ENCODE measurements around the gene KCNQ1. TPM values are rescaled to one million over a fixed set of nuclear protein-coding genes. Genes with fewer than 3 reads are reported as not detected.
A peak's percentile ranks its signal among the peaks of the same experiment; 100 is the strongest.

Gene KCNQ1
- total RNA-seq, 3 donors from 2014 or later = 15.5 to 44.7 (median 37.4) TPM

GRCh38 chr11:2421226-2421994, 23.4 kb upstream of the KCNQ1 start:
- intact Hi-C loops (cut with DNase I, micrococcal nuclease) = loop anchor here (2.0 to 10.0 kb wide), 5 partner anchors 117 to 473 kb away; partner anchors contain the start of genes C11orf21 (in 1 of the 2) and TSPAN32 (in 1 of the 2)
- DNase-seq (peak in 1 of 3 donors; percentile 38), ATAC-seq (no peak)
- H3K4me3 ChIP-seq = no peak overlapping the region
- H3K9me3 ChIP-seq = no peaks in the 10 kb centered on the region
- H3K4me1 ChIP-seq (ENCODE audit: low read depth) = peaks cover 10% of the 10 kb centered on the region
- no peaks in the 10 kb centered on the region for H3K36me3 ChIP-seq (ENCODE audit: low read depth)
- no peak for TF ChIP-seq CTCF (IDR thresholded peaks at IDR 0.05)

GRCh38 chr11:2421996-2422395, 22.8 kb upstream of the KCNQ1 start:
- Histone ChIP-seq H3K4me1 (ENCODE audit: low read depth) (peaks cover 12% of the 10 kb centered on the region), H3K36me3 (ENCODE audit: low read depth) (no peaks in the 10 kb centered on the region), H3K4me3 (no peak overlapping the region), H3K9me3 (no peaks in the 10 kb centered on the region)
- intact Hi-C loops (cut with DNase I, micrococcal nuclease) = loop anchor here (2.0 to 10.0 kb wide), 5 partner anchors 117 to 473 kb away; partner anchors contain the start of genes C11orf21 (in 1 of the 2) and TSPAN32 (in 1 of the 2)
- no peak for ATAC-seq
- TF ChIP-seq CTCF (IDR thresholded peaks at IDR 0.05) = no peak
- peak in 1 of 3 donors; percentile 45 for DNase-seq

GRCh38 chr11:2422461-2423156, 22.2 kb upstream of the KCNQ1 start:
- no peak for ATAC-seq
- peak in 1 of 3 donors; percentile 37 for DNase-seq
- H3K36me3 ChIP-seq (ENCODE audit: low read depth) = no peaks in the 10 kb centered on the region
- no peak overlapping the region for H3K4me3 ChIP-seq
- intact Hi-C loops (cut with DNase I, micrococcal nuclease) = loop anchor here (5.0 to 10.0 kb wide), 4 partner anchors 120 to 472 kb away; partner anchors contain the start of genes C11orf21 (in 1 of the 2) and TSPAN32 (in 1 of the 2)
- peaks cover 18% of the 10 kb centered on the region for H3K4me1 ChIP-seq (ENCODE audit: low read depth)
- no peak for TF ChIP-seq CTCF (IDR thresholded peaks at IDR 0.05)
- no peaks in the 10 kb centered on the region for H3K9me3 ChIP-seq

GRCh38 chr11:2423157-2424025, 21.4 kb upstream of the KCNQ1 start:
- no peak for TF ChIP-seq CTCF (IDR thresholded peaks at IDR 0.05)
- no peaks in the 10 kb centered on the region for H3K36me3 ChIP-seq (ENCODE audit: low read depth)

More at GRCh38 chr11:2423157-2424025, 21.4 kb upstream of the KCNQ1 start:
- ATAC-seq = no peak
- Histone ChIP-seq H3K4me1 (ENCODE audit: low read depth) (peaks cover 20% of the 10 kb centered on the region), H3K4me3 (no peak overlapping the region), H3K9me3 (no peaks in the 10 kb centered on the region)
- no peak for DNase-seq
- intact Hi-C loops (cut with DNase I, micrococcal nuclease) = loop anchor here (5.0 to 10.0 kb wide), 4 partner anchors 121 to 471 kb away; partner anchors contain the start of genes C11orf21 (in 1 of the 2) and TSPAN32 (in 1 of the 2)
